ENCODE results near the gene RNFT2. TPM values are rescaled to one million over a fixed set of nuclear protein-coding genes. Genes with fewer than 3 reads are reported as not detected.

RNFT2 gene
- total RNA-seq, 1 donor from 2014 or later: 5.6 TPM

Other genes starting within 250 kb of the RNFT2 start
- gene MAP1LC3B2, start 178.9 kb upstream of the RNFT2 start, total RNA-seq: 0.46 TPM
- 27.7 TPM for gene SPRING1, start 246 bp upstream of the RNFT2 start, total RNA-seq
- 0.03 TPM for gene HRK, start 143.1 kb downstream of the RNFT2 start, total RNA-seq
- gene FBXW8, start 172.6 kb downstream of the RNFT2 start, total RNA-seq: 11.7 TPM

All from mucosa of gallbladder (tissue), 1 donor.